ENCODE data around the gene DGKG. TPM values are rescaled to one million over a fixed set of nuclear protein-coding genes. Genes with fewer than 3 reads are reported as not detected.

DGKG gene
- total and polyA plus RNA-seq, 2 donors (not counting 1 experiment from before 2014, with no cell fraction given): 0.67 to 10.9 TPM

DNA sequence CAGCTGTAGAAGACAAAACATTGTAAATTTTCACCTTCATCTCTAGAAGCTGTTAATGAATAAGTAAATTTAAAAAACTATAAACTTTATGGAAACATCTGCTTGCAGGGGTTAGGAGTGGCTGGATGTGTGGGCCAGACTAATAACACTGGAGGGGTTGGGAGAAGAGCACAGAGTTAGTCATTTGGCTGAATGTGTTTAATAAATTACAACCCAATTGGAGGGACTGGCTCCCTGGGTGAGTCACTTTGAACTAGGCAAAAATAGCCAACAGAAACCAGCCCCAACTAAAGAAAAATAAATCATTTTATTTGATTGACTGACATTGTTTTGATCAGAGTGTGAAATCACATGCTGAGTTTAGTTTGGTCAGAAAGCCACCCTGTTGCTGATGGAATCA is 21.8 kb downstream of the DGKG start:
- Mint-ChIP-seq H3K4me3 (peak overlapping the region; percentile 60), H3K27me3 (no peaks in the 10 kb centered on the region), H3K4me1 (peaks cover 49% of the 10 kb centered on the region), H3K9me3 (ENCODE audit: insufficient read depth) (peaks cover 2% of the 10 kb centered on the region), H3K27ac (peak overlapping the region; percentile 85)
- Histone ChIP-seq H3K79me2 (ENCODE audit: control insufficient read depth, insufficient read depth, low read length) (no peaks in the 10 kb centered on the region), H2AFZ (ENCODE audit: insufficient read depth, low read depth, low read length, poor library complexity, severe bottlenecking) (no peak overlapping the region), H3K9ac (ENCODE audit: low read length) (no peak overlapping the region), H3K4me3 (ENCODE audit: control extremely low read depth in 1 of 5, extremely low read depth in 1 of 5, insufficient read depth in 1 of 5, low read depth in 2 of 5, low read length in 4 of 5) (no peak overlapping the region), H4K20me1 (ENCODE audit: control insufficient read depth, insufficient read depth, low read length, poor library complexity, severe bottlenecking) (no peaks in the 10 kb centered on the region), H3K36me3 (replicated peaks in 1 of 2; ENCODE audit: control extremely low read depth in 1 of 2, control insufficient read depth in 1 of 2, extremely low read depth in 1 of 2, insufficient read depth in 2 of 2, low read length in 1 of 2) (no peaks in the 10 kb centered on the region), H3K4me1 (ENCODE audit: control insufficient read depth in 2 of 2, insufficient read depth in 2 of 2, low read length in 2 of 2) (peaks cover 22 to 35% of the 10 kb centered on the region in 2 donors), H3K4me2 (replicated peaks; ENCODE audit: low read depth, low read length, poor library complexity, severe bottlenecking) (peak overlapping the region; percentile 42), H3K27ac (ENCODE audit: low read length in 2 of 2) (peak overlapping the region; percentile 67 to 72), H3K9me3 (ENCODE audit: control extremely low read depth in 1 of 3, control insufficient read depth in 2 of 3, insufficient read depth in 1 of 3, low read length in 2 of 3) (no peaks in the 10 kb centered on the region), H3K27me3 (replicated peaks in 1 of 4; ENCODE audit: control extremely low read depth in 1 of 4, control insufficient read depth in 3 of 4, insufficient read depth in 4 of 4, low read length in 3 of 4) (no peaks in the 10 kb centered on the region)
- POLR2A ChIA-PET: no interaction called here
- DNase-seq (no peak), ATAC-seq (ENCODE audit: low read depth) (no peak)
- intact Hi-C loops (cut with micrococcal nuclease): loop anchor here (5.0 kb wide), 1 partner anchor 83 kb away; no protein-coding TSS in a partner anchor
- TF ChIP-seq CTCF (IDR thresholded peaks at IDR 0.05) (no peak), EZH2 (IDR thresholded peaks at IDR 0.05; ENCODE audit: borderline replicate concordance, insufficient read depth, low read depth, low read length, poor library complexity, severe bottlenecking) (no peak)
- CTCF ChIA-PET: interaction anchor here (0.6 to 1.6 kb wide), 3 partner anchors 12 to 275 kb away, joined by 3 read pairs; no protein-coding TSS in a partner anchor

DNA sequence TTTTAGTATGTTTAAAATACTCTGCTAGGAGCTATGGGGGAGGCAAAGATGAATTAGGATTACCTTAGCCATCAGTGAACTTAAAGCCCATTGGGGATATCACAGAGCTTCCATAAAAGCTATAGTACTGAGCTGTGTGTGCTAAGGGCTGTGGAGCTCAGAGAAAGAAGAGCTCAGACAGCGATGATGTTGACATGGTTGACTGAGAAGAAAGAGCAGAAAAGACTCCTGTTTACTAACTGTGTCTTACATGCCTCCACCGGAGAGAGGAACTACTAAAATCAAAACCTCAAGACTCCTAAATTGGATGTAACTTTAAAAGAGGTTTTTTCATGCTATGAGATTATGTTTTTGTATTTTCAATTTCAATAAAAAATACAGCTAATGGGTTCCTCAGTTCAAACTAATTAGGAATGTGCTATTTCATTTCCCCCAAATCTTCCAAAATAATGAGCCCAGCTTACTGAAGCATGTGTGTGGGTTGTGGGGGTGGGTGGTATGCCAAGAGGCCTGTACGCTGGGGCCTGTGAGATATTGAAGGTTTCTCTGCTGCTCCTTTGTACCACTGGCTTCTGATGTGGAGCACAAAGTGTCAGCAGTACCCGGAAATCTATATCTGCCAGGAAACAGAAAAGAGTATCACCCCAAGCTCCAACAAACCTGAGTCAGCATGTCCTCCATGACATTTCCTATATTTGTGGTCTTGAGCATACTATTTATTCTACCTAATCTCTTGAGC is 22.7 kb downstream of the DGKG start:
- Histone ChIP-seq H3K4me3 (ENCODE audit: control extremely low read depth in 1 of 5, extremely low read depth in 1 of 5, insufficient read depth in 1 of 5, low read depth in 2 of 5, low read length in 4 of 5) (no peak overlapping the region), H3K4me2 (replicated peaks; ENCODE audit: low read depth, low read length, poor library complexity, severe bottlenecking) (peak overlapping the region; percentile 42), H2AFZ (ENCODE audit: insufficient read depth, low read depth, low read length, poor library complexity, severe bottlenecking) (peak overlapping the region; percentile 31), H3K9ac (ENCODE audit: low read length) (peak overlapping the region; percentile 34), H3K27me3 (replicated peaks in 1 of 4; ENCODE audit: control extremely low read depth in 1 of 4, control insufficient read depth in 3 of 4, insufficient read depth in 4 of 4, low read length in 3 of 4) (no peaks in the 10 kb centered on the region), H3K79me2 (ENCODE audit: control insufficient read depth, insufficient read depth, low read length) (no peaks in the 10 kb centered on the region), H3K4me1 (ENCODE audit: control insufficient read depth in 2 of 2, insufficient read depth in 2 of 2, low read length in 2 of 2) (peaks cover 22 to 35% of the 10 kb centered on the region in 2 donors), H4K20me1 (ENCODE audit: control insufficient read depth, insufficient read depth, low read length, poor library complexity, severe bottlenecking) (no peaks in the 10 kb centered on the region), H3K9me3 (ENCODE audit: control extremely low read depth in 1 of 3, control insufficient read depth in 2 of 3, insufficient read depth in 1 of 3, low read length in 2 of 3) (no peaks in the 10 kb centered on the region), H3K36me3 (replicated peaks in 1 of 2; ENCODE audit: control extremely low read depth in 1 of 2, control insufficient read depth in 1 of 2, extremely low read depth in 1 of 2, insufficient read depth in 2 of 2, low read length in 1 of 2) (no peaks in the 10 kb centered on the region), H3K27ac (ENCODE audit: low read length in 2 of 2) (peak overlapping the region; percentile 67 to 72)
- DNase-seq: peak; percentile 42
- H3K27ac Mint-ChIP-seq: peak overlapping the region; percentile 85
- WGBS (ENCODE audit: insufficient coverage): 0% methylated on average over 1 of the region's 4 CpGs
- ChIA-PET CTCF (interaction anchor here (0.6 to 1.6 kb wide), 4 partner anchors 11 to 276 kb away, joined by 3 to 4 read pairs (median 3); no protein-coding TSS in a partner anchor), POLR2A (interaction anchor here (0.9 to 1.5 kb wide), 2 partner anchors 23 to 74 kb away, joined by 4 read pairs; partner anchors contain the start of gene DGKG)
- intact Hi-C loops (cut with micrococcal nuclease): no loop called here
- TF ChIP-seq CTCF (IDR thresholded peaks at IDR 0.05) (no peak), EZH2 (IDR thresholded peaks at IDR 0.05; ENCODE audit: borderline replicate concordance, insufficient read depth, low read depth, low read length, poor library complexity, severe bottlenecking) (no peak)
- peaks cover 49% of the 10 kb centered on the region for H3K4me1 Mint-ChIP-seq
- ATAC-seq (ENCODE audit: low read depth): peak; percentile 74
- peaks cover 2% of the 10 kb centered on the region for H3K9me3 Mint-ChIP-seq (ENCODE audit: insufficient read depth)
- no peaks in the 10 kb centered on the region for H3K27me3 Mint-ChIP-seq
- peak overlapping the region; percentile 60 for H3K4me3 Mint-ChIP-seq

All from B cell (primary cell).